Endothelial cell of umbilical vein (primary cell): ENCODE data around the gene SDK2.

Experiments
- MYC ChIP-seq: IDR thresholded peaks from one replicate; pipeline ENCODE4 v1.6.1; 2011; ENCODE audit warnings: mild to moderate bottlenecking, low read depth, low read length
- TF ChIP-seq, protein P1 (sequence below), 2 donors: IDR thresholded peaks; 1 replicate in 1 of 2; 2 replicates in 1 of 2; pipeline ENCODE4 v1.5.1; 2011; ENCODE audit warnings: low read length in 2 of 2, mild to moderate bottlenecking in 2 of 2, moderate library complexity in 2 of 2, control low read depth in 1 of 2, inconsistent platforms in 1 of 2, low read depth in 1 of 2; ENCODE audit not compliant: insufficient read depth in 1 of 2; ENCODE audit errors: extremely low read depth in 1 of 2

DNA sequence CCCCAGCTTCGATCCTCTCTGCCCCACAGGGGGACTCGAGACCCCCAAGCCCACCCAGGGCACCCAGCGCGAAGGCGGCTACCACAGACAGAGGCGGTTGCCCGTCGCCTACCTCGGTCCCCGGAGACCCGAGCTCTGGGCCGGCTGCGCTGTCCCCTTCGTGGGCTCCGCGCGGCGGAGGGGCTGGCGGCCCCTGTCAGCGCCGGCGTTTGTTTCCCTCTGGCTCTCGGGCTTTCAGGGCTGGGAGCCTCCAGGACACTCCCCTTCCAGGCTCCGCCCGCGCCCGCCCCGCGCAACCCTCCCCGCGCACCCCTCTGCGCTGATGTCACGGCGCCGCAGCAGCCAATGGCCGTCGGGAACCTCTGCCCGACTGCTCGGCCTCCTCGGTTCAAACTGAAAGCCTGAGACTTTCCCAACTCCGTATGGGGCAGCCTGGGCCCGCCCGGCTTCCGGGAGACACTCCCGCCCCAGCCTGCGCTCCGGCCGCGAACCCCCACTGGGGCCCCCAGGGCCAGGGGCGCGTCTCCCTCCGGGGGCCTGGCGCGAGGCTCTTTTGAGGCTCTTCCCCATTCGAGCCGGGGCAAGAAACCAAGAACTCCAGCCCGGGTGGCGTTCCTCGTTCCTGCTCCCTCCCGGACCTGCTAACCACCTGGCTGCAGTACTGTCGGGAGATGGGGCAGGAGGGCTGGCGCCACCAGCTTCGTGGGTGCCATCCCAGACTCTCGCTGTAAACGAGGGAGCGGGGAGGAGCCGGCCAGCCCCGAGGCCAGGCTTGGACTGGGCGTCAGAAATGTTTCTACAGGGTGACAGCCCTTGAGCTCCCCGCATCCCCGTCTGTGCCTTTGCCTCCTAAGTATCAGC, 332.2 kb downstream of the SDK2 start, which contains the start of gene CDC42EP4:
- TF ChIP-seq, protein P1, sequence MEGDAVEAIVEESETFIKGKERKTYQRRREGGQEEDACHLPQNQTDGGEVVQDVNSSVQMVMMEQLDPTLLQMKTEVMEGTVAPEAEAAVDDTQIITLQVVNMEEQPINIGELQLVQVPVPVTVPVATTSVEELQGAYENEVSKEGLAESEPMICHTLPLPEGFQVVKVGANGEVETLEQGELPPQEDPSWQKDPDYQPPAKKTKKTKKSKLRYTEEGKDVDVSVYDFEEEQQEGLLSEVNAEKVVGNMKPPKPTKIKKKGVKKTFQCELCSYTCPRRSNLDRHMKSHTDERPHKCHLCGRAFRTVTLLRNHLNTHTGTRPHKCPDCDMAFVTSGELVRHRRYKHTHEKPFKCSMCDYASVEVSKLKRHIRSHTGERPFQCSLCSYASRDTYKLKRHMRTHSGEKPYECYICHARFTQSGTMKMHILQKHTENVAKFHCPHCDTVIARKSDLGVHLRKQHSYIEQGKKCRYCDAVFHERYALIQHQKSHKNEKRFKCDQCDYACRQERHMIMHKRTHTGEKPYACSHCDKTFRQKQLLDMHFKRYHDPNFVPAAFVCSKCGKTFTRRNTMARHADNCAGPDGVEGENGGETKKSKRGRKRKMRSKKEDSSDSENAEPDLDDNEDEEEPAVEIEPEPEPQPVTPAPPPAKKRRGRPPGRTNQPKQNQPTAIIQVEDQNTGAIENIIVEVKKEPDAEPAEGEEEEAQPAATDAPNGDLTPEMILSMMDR (IDR thresholded peaks at IDR 0.05; ENCODE audit: extremely low read depth in 1 of 2, insufficient read depth in 1 of 2, low read depth in 1 of 2, low read length in 2 of 2), result no peak
- TF ChIP-seq MYC, result no peak
